HEK293 (cell line): ENCODE measurements around the gene RASD2.
"Not testable (repeated sequence)": the region's sequence is repeated elsewhere in the genome, so short reads cannot be mapped to it uniquely, and the experiment has no call there.

Experiments used
- CTCF ChIA-PET: fragments of 350-600 bp; formaldehyde crosslinking; extraction: SDS; loops from one replicate; lab custom pipeline; 2021; ENCODE audit warnings: antibody characterized with exemption; lab: Yijun Ruan, JAX
- POLR2A ChIA-PET: fragments of 300-600 bp; formaldehyde crosslinking; extraction: SDS; loops from one replicate; lab custom pipeline; 2020; ENCODE audit warnings: antibody characterized with exemption, inconsistent platforms; lab: Yijun Ruan, JAX
- H3K27ac ChIP-seq: fragments of 200-500 bp; sonication (Bioruptor generic); 2 replicates; pipeline ENCODE4 v1.5.1; 2014; ENCODE audit warnings: low read depth, low read length, control low read depth, inconsistent platforms; ENCODE audit errors: extremely low read depth
- H3K36me3 ChIP-seq, 2 experiments: fragments of 200-500 bp in 1 of 2; sonication (Bioruptor generic) in 1 of 2; 1 replicate in 1 of 2; 2 replicates in 1 of 2; pipeline ENCODE4 v1.5.1; 2014 to 2017; ENCODE audit warnings: inconsistent platforms in 2 of 2, low read length in 2 of 2; ENCODE audit not compliant: control insufficient read depth in 2 of 2, insufficient read depth in 1 of 2
- H3K4me1 ChIP-seq: fragments of 200-500 bp; sonication (Bioruptor generic); 2 replicates; pipeline ENCODE4 v1.5.1; 2014; ENCODE audit warnings: mild to moderate bottlenecking, low read length, inconsistent platforms; ENCODE audit not compliant: control insufficient read depth, insufficient read depth
- H3K4me3 ChIP-seq: 2 replicates; pipeline ENCODE4 v1.5.1; 2011; ENCODE audit warnings: low read depth, mild to moderate bottlenecking, control low read depth, low read length, moderate library complexity
- H3K9me3 ChIP-seq: fragments of 200-500 bp; sonication (Bioruptor generic); 2 replicates; pipeline ENCODE4 v1.5.1; 2014; ENCODE audit warnings: low read depth, low read length, inconsistent platforms; ENCODE audit not compliant: control insufficient read depth, insufficient read depth
- GLIS2 ChIP-seq: fragments of 450-650 bp; formaldehyde crosslinking; IDR thresholded peaks from 2 replicates; pipeline ENCODE4 v1.5.1; 2016; ENCODE audit warnings: missing biosample characterization, missing genetic modification characterization
- HIC1 ChIP-seq: fragments of 450-650 bp; formaldehyde crosslinking; IDR thresholded peaks from 2 replicates; pipeline ENCODE4 v1.5.1; 2016; ENCODE audit warnings: missing biosample characterization, missing genetic modification characterization
- PRDM1 ChIP-seq: fragments of 450-650 bp; formaldehyde crosslinking; IDR thresholded peaks from 2 replicates; pipeline ENCODE4; 2016; ENCODE audit warnings: missing biosample characterization, missing genetic modification characterization
- SALL2 ChIP-seq: fragments of 450-650 bp; formaldehyde crosslinking; IDR thresholded peaks from 2 replicates; pipeline ENCODE4 v1.5.0; 2017; ENCODE audit warnings: missing biosample characterization, mild to moderate bottlenecking, missing genetic modification characterization, borderline replicate concordance
- ZNF140 ChIP-seq: fragments of 450-650 bp; formaldehyde crosslinking; IDR thresholded peaks from 2 replicates; pipeline ENCODE4 v1.5.1; 2016; ENCODE audit warnings: missing biosample characterization, missing genetic modification characterization
- ZNF23 ChIP-seq: fragments of 450-650 bp; formaldehyde crosslinking; IDR thresholded peaks from 2 replicates; pipeline ENCODE4 v1.5.1; 2016; ENCODE audit warnings: missing biosample characterization, missing genetic modification characterization, borderline replicate concordance
- ZNF26 ChIP-seq: fragments of 450-650 bp; formaldehyde crosslinking; IDR thresholded peaks from 2 replicates; pipeline ENCODE4 v1.5.1; 2016; ENCODE audit warnings: missing biosample characterization, missing genetic modification characterization
- ZNF274 ChIP-seq, 2 experiments: fragments of 200-500 bp in 1 of 2; fragments of 450-650 bp in 1 of 2; sonication (Bioruptor generic) in 1 of 2; formaldehyde crosslinking in 1 of 2; IDR thresholded peaks; 2 replicates each; pipeline versions ENCODE4 v1.5.1 to v1.6.1; 2014 to 2016; ENCODE audit warnings: borderline replicate concordance in 1 of 2, inconsistent platforms in 1 of 2, low read length in 1 of 2, missing biosample characterization in 1 of 2, missing genetic modification characterization in 1 of 2
- ZNF341 ChIP-seq: fragments of 450-650 bp; formaldehyde crosslinking; IDR thresholded peaks from 2 replicates; pipeline ENCODE4; 2016; ENCODE audit warnings: low read depth, missing biosample characterization, missing genetic modification characterization
- ZNF366 ChIP-seq: fragments of 450-650 bp; formaldehyde crosslinking; conservative IDR thresholded peaks from 2 replicates; pipeline ENCODE4 v1.5.1; 2016; ENCODE audit warnings: missing biosample characterization, missing genetic modification characterization
- ZNF394 ChIP-seq: fragments of 450-650 bp; formaldehyde crosslinking; IDR thresholded peaks from 2 replicates; pipeline ENCODE4 v1.5.1; 2016; ENCODE audit warnings: missing biosample characterization, missing genetic modification characterization, mild to moderate bottlenecking, moderate library complexity, borderline replicate concordance
- ZNF514 ChIP-seq: fragments of 450-650 bp; formaldehyde crosslinking; IDR thresholded peaks from 2 replicates; pipeline ENCODE4 v1.5.1; 2016; ENCODE audit warnings: missing biosample characterization, missing genetic modification characterization
- ZNF529 ChIP-seq: fragments of 450-650 bp; formaldehyde crosslinking; IDR thresholded peaks from 2 replicates; pipeline ENCODE4 v1.5.1; 2017; ENCODE audit warnings: missing genetic modification characterization, missing biosample characterization; ENCODE audit not compliant: insufficient replicate concordance
- ZNF585B ChIP-seq: fragments of 450-650 bp; formaldehyde crosslinking; IDR thresholded peaks from 2 replicates; pipeline ENCODE4 v1.5.1; 2016; ENCODE audit warnings: missing biosample characterization, missing genetic modification characterization
- ZNF639 ChIP-seq: fragments of 450-650 bp; formaldehyde crosslinking; IDR thresholded peaks from 2 replicates; pipeline ENCODE4 v1.5.1; 2016; ENCODE audit warnings: missing biosample characterization, missing genetic modification characterization
- TF ChIP-seq, protein P1 (sequence below): fragments of 450-650 bp; formaldehyde crosslinking; IDR thresholded peaks from 2 replicates; pipeline ENCODE4 v1.5.1; 2017; ENCODE audit warnings: missing biosample characterization, missing genetic modification characterization
- TF ChIP-seq, protein P2 (sequence below): IDR thresholded peaks from 2 replicates; pipeline ENCODE4 v1.6.1; 2011; ENCODE audit warnings: mild to moderate bottlenecking, low read depth, low read length, borderline replicate concordance

RASD2 gene

DNA sequence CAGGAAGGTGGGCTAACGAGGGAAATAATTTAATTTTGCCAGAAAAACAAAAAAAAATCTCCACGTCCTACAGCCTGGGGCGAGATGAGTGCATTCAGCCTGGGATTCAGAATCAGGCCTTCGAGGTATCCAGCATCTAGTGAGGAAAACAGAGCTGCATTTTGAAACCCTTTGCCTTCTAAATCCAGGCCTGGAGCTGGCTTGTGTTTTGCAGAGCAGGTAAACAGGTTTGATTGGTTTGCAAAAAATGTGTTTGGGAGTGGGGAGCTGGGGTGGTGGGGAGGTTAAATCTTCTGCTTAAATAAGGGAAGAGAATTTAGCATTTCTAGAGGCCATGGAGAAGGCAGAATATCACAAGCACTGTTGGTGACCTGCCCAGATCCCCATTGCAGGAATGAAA lies 29.7 kb upstream of the RASD2 start (continued):
- TF ChIP-seq ZNF274 (IDR thresholded peaks at IDR 0.05; ENCODE audit: low read length): no peak
- no peak for TF ChIP-seq ZNF274 (tag by site-specific recombination; IDR thresholded peaks at IDR 0.05; ENCODE audit: borderline replicate concordance)

- H3K4me1 ChIP-seq: no peaks in the 10 kb centered on the region
- ChIA-PET CTCF (no interaction called here), POLR2A (no interaction called here)
- no peak overlapping the region for H3K4me3 ChIP-seq
- H3K9me3 ChIP-seq: no peaks in the 10 kb centered on the region
- TF ChIP-seq GLIS2 (tag by site-specific recombination) (no peak), ZNF26 (tag by site-specific recombination) (no peak), ZNF341 (no peak), ZNF514 (tag by site-specific recombination) (no peak), ZNF140 (no peak)
- TF ChIP-seq, protein P1, sequence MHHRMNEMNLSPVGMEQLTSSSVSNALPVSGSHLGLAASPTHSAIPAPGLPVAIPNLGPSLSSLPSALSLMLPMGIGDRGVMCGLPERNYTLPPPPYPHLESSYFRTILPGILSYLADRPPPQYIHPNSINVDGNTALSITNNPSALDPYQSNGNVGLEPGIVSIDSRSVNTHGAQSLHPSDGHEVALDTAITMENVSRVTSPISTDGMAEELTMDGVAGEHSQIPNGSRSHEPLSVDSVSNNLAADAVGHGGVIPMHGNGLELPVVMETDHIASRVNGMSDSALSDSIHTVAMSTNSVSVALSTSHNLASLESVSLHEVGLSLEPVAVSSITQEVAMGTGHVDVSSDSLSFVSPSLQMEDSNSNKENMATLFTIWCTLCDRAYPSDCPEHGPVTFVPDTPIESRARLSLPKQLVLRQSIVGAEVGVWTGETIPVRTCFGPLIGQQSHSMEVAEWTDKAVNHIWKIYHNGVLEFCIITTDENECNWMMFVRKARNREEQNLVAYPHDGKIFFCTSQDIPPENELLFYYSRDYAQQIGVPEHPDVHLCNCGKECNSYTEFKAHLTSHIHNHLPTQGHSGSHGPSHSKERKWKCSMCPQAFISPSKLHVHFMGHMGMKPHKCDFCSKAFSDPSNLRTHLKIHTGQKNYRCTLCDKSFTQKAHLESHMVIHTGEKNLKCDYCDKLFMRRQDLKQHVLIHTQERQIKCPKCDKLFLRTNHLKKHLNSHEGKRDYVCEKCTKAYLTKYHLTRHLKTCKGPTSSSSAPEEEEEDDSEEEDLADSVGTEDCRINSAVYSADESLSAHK: peak; percentile 56; the same call in 1 of the 2 replicates
- no peaks in the 10 kb centered on the region for H3K36me3 ChIP-seq
- no peak overlapping the region for H3K27ac ChIP-seq
Measured at GRCh38 chr22:35514366-35514765, 26.3 kb upstream of the RASD2 start.

DNA sequence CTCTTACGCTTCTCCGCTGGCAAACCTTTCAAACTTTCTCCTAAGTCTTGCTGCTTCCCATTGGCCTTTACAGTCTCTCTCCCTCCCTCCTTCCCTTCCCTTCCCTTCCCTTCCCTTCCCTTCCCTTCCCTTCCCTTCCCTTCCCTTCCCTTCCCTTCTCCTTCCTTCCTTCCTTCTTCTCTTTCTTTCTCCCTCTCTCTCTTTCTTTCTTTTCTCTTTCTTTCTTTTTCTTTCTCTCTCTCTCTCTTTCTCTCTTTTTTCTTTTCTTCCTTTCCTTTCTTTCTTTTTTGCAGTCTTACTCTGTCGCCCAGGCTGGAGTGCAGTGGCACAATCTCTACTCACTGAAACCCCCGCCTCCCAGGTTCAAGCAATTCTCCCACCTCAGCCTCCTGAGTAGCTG lies 24.7 kb upstream of the RASD2 start:
- H3K27ac ChIP-seq, H3K9me3 ChIP-seq, POLR2A ChIA-PET: not testable (repeated sequence)
- TF ChIP-seq PRDM1 (tag by site-specific recombination) (0 out of 2 replicates have a peak, but pooled peaks have one; percentile 56), ZNF366 (tag by site-specific recombination) (peak; percentile 67)
- TF ChIP-seq, all 188 proteins: peak for 2; not testable (repeated sequence) for 186
- CTCF ChIA-PET: interaction anchor here (0.6 to 1.6 kb wide), 6 partner anchors 14 to 190 kb away, joined by 3 to 7 read pairs (median 4); partner anchors contain the start of gene RASD2
- not testable (repeated sequence) for H3K36me3 ChIP-seq, H3K4me1 ChIP-seq, H3K4me3 ChIP-seq

DNA sequence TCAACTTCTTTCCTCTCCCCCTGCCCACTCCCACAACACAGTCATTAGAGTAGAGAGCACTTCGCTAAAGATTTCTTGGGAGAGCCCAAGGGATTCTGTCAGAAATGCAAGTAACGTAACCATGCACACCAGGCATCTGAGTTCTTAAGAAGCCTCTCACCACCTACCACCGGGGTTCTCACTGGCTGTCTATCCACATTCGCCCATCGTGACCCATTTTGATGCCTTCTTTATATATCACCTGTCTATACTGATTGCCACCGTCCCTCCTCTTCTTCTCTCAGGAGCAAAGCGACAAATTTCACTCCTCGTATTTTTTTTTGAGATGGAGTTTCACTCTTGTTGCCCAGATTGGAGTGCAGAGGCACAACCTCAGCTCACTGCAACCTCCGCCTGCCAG lies 23.9 kb upstream of the RASD2 start:
- Histone ChIP-seq H3K27ac (no peak overlapping the region), H3K4me1 (no peaks in the 10 kb centered on the region), H3K9me3 (no peaks in the 10 kb centered on the region), H3K36me3 (no peaks in the 10 kb centered on the region), H3K4me3 (no peak overlapping the region)
- POLR2A ChIA-PET: no interaction called here
- CTCF ChIA-PET: interaction anchor here (0.6 to 1.6 kb wide), 4 partner anchors 13 to 190 kb away, joined by 3 to 7 read pairs (median 4); no protein-coding TSS in a partner anchor
- TF ChIP-seq SALL2 (tag by site-specific recombination) (no peak), ZNF23 (no peak), ZNF394 (tag by site-specific recombination) (no peak), ZNF585B (tag by site-specific recombination) (no peak), ZNF639 (tag by site-specific recombination) (no peak), ZNF529 (no peak), HIC1 (no peak)
- TF ChIP-seq, protein P1: no peak
- TF ChIP-seq, protein P2, sequence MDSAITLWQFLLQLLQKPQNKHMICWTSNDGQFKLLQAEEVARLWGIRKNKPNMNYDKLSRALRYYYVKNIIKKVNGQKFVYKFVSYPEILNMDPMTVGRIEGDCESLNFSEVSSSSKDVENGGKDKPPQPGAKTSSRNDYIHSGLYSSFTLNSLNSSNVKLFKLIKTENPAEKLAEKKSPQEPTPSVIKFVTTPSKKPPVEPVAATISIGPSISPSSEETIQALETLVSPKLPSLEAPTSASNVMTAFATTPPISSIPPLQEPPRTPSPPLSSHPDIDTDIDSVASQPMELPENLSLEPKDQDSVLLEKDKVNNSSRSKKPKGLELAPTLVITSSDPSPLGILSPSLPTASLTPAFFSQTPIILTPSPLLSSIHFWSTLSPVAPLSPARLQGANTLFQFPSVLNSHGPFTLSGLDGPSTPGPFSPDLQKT: no peak
